Measurements from ENCODE around the gene ZNF274.
"Not testable (repeated sequence)": the region's sequence is repeated elsewhere in the genome, so short reads cannot be mapped to it uniquely, and the experiment has no call there.

ZNF274 gene

DNA sequence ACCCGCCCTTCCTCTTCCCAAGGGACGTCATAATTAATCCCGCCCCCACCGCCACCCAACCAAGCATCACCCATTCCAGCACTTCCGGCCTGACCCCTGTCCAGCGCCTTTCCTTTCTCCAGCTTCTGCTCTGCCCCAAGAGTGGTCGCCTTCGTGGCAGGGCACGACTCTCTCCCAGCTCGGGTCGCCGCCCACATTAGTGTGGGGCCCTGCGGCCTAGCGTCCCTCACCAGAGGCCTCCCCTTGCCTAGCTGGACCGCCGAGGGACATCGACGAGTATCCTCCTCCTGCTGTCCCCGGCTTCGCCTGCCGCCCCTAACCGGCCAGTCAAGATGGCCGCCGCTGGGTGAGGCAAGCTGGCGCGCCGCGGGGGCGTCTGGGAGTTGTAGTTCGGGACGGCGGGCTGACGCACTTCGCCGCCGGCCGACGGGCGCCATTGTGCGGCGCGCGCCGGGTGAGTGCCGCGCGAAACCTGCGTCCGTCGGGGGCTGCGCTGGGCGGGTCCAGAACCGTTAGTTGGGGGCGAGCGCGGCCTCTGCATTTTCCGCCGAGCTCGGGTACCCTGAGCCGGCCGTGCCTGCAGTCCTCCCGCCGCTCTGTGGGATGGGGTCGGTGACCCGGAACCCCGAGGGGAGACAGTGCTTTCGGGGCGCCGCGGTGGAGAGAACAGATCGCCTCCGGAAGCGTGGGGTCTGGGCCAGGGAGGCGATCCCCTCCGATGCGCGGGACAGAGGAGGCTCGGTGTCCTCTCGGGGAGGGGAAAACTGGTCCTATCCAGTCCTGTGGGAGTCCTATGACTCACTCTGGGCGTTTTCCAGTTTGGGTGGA, at the start of gene ZNF274:
Gene ZNF274 (plus strand): TSS at position 73 of the 828 bp plus-strand sequence. CDS start 905 bp downstream, outside the sequence.
- DNase-seq = peak; percentile 94

DNA sequence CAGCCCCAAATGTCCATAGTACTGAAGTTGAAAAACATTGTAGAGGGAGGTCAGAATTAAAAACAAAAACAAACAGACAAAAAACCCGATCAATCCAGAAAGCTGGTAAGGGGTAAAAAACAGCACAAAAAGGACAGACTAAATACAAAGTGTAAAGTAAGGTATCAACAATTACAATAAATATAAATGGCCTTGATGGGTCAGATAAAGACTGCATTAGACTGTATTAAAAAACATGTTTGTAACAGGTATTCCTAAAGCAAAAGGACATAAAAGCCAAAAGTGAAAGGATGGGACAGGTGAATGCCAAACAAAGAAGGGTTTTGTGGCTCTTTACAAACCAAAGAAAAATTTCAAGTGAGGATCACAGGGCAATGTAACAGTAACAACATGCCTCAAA, 48.6 kb upstream of the ZNF274 start:
- no peak for DNase-seq

DNA sequence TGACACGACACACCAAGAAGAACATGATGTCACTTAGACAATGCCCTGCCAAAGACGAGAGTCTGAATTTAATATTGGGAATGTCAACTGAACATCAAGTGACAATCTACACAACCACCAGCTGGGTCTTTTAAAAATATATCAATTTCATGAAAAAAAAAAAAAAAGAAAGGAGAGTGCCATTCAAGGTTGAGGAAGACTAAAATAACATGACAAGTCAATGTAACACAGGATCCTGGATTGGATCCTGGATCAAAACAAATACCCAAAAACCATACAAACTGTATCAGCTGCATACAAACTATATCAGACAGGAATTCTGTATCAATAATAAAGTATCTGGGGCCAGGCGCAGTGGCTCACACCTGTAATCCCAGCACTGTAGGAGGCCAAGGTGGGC, 37.0 kb upstream of the ZNF274 start:
- DNase-seq = no peak

DNA sequence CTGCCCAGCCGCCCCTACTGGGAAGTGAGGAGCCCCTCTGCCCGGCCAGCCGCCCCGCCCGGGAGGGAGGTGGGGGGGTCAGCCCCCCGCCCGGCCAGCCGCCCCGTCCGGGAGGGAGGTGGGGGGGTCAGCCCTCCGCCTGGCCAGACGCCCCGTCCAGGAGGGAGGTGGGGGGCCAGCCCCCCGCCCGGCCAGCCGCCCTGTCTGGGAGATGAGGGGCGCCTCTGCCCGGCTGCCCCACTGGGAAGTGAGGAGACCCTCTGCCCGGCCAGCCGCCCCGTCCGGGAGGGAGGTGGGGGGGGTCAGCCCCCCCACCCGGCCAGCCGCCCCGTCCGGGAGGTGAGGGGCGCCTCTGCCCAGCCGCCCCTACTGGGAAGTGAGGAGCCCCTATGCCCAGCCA, 35.4 kb upstream of the ZNF274 start:
- DNase-seq = not testable (repeated sequence)

DNA sequence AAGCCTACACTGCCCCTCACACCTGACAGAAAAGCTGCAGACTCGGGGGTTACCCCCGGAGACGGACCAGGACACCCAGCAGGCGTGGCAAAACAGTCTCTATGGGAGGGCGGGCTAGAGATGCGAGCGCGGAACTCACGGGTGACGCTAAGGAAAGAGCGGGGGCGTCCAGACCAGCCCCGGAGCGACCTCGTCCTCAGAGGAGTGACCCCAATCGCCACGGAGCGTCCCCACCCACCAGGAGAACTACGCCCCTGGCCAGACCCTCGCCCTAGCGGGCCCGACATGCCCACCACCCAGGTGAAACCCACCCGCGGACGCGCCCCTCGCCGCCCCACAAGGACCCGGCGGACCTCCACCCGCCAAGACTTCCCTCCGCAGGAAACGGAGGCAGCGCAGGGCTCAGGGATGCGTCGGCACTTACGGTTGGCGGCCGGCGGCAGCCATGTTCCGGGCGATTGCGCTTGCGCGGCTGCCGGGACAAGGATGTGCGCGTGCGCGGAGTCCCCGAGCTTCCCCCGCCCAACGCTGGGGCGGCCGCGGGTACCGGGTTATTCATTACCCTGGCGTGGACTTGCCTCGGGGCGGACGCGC, 32.4 kb upstream of the ZNF274 start, which contains the start of gene ZNF329:
Gene ZNF329 (minus strand): TSS at position 462 of the 594 bp plus-strand sequence. CDS start 21,286 bp downstream, outside the sequence.
- peak; percentile 85 for DNase-seq

DNA sequence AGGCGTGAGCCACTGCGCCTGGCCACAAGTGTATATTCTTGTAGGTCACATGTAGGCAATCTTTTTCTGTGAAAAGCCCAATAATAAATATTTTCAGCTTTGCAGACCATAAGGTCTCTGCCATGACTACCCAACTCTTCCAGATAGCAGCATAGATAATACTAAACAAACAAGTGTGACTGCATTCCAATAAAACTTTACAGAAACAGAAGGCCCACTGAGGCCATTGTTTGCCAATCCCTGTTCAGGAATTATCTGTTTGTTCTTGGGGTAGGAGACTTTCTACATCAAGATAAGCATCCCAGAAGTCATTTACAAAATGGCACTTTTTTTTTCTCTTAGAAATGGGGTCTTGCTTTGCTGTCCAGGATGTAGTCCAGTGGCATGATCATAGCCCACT, 29.5 kb upstream of the ZNF274 start:
- DNase-seq = no peak

DNA sequence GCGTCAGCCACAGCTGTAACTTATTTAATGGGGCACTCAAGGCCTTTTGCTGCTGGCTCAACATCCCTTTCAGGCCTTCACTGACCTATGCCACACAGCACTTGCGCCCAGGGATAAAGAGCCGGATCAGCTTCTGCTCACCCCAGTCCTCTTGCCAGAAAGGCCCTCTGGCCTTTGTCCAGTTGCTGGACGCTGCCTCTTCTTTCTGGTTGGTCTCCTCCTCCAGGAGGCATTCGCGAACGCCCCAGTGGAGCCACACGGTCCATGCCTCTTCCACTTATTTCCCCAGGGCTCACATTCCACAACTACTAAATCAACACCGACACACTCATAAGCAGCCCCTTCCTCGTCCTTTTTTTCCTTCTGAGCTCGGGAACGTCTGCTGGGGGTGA, 28.6 kb upstream of the ZNF274 start:
- peak; percentile 70 for DNase-seq

DNA sequence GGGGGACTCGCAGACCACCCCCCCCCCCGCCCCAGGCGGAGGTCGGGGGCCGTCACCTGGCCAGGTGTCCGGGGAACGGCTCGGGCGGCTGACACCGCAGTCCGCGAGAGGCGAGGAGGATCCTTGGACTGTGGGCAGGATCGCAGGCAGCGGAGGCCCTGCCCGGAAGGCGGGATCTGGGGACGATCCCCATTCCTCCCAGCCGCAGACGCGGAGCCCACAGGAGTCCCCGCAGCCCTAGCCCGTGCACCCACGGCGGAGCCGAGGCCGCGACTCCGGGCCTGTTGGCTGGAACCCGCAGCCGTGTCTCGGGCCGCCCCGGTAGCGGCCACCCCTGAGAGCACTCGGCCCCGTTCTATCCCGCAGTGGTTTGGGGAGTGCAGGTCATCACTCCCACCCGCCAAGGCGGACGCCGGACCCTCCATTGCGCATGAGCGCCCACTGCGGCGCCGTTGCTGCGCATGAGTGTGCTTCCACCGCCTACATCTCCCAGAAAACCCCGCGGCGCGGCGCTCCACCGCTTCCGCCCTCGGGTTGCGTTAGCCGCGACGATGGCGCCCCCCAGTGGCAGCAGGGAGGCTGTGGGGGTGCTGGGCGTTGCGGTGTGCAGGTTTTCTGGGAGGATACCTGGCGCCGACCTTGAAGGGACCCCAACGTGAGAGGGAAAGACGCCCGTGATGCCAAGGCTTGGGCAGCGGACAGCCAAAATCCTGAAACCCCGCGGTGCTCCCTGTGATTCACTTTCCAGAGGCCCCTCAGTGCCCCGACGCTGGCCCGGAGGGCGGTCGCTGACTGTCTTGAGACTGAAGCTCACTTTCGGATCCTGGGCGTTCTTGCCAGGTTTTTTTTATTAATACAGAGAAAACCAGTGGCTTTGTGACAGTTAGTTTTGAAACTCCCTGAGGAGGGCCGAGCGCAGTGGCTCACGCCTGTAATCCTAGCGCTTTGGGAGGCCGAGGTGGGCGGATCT, 27.9 kb upstream of the ZNF274 start:
- peak; percentile 93 for DNase-seq

DNA sequence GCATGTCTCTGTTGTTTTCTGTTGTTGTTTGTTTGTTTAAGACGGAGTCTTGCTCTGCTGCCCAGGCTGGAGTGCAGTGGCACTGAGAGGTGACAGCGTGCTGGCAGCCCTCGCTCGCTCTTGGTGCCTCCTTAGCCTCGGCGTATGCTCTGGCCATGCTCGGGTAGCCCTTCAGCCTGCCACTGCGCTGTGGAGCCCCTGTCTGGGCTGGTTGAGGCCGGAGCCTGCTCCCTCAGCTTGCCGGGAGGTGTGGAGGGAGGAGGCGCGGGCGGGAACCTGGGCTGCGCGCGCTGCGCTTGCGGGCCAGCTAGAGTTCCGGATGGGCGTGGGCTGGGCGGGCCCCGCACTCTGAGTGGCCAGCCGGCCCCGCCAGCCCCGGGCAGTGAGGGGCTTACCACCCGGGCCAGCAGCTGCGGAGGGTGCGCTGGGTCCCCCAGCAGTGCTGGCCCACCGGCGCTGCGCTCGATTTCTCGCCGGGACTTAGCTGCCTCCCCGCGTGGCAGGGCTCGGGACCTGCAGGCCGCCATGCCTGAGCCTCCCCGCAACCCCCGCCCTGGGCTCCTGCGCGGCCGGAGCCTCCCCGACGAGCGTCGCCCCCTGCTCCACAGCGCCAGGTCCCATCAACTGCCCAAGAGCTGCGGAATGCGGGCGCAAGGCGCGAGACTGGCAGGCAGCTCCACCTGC, 25.7 kb upstream of the ZNF274 start:
- no peak for DNase-seq

DNA sequence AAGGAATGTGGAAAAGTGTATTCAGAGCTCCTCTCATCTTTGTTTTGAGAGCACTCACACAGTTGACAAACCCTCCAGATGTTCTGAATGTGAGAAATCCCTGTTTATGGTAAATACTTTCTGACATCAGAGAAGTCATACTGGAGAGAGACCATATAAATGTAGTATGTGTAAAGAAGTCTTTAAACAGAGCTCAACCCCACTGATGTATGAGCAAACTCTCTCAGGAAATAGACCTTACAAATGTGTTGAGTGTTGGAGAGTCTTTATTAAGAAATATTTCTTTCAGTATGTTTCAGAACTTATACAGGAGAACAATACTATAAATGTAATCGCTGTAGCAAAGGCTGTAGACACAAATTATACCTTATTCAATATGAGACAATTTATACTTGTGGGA, 16.6 kb upstream of the ZNF274 start:
- no peak for DNase-seq

DNA sequence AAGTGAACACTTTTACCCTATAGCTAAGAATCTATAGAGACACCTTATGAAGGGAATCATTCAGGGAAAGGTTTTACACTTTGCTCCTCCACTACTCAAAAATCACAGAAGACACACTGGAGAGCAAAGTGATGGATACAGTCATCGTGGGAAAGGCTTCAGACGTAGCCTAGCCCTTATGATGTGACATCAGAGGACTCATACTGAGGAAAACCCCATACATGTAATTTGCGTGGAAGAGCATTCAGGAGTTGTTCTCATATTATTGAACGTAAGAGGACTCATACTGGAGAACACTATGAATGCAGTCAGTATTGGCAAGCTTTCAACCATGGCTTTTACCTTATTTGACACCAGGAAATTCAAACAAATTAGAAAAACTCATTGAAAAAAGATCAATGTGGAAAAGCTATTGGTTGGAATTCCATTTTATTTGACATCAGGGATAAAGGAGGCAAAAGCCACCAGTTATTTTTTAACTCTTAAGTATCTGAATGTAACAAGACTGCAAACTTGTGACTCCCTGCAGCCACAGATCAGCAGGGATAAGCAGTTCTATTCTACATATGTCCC, 16.1 kb upstream of the ZNF274 start:
- DNase-seq = no peak

DNA sequence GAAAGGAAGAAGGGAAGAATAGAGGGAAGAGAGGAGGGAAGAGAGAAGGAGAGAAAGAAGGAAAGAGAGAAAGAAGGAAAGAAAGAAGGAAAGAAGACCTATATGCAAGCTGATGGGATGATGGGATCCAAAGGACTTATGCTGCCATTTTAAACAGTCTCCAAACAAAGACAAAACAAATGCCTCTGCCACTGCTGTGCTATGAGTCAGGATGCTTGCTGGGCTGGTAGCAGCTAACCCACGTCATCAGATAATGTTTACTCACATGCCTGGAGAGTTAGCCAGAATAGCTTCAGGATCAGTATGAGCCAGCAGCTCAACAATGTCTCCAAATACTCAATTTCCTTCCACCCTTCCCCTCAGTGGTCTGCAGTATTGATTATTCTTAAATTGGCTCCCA, 12.0 kb upstream of the ZNF274 start:
- DNase-seq = peak; percentile 59

DNA sequence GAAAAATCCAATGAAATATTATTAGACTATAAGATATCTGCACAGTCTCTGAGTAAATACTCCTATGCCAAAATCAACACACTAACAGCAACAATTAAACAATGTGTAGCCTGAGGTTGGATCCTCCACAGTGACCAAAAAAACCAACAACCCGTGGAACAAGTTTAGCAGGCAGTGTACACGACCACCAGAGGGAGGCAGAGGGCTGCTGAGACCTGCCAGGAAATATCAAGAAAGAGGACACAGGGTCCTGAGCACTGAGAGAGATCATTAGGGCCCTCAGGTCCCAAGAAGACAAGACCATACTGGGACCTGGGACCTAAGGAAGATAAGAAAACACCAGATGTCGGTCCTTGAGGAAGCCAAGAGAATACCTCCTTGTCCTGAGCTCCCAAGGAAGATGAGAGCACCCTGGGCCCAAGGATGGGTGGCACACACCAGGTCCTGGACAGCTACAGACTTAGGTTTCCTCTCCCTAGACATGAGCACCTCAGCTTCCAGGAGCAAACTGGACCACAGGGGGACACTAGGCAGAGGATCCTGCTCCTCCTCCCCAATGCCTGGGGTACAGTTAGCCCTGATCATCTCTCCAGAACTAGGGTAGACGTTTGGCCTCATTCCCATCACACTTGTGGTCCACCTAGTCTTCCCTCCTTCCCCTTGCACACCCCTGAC, 822 bp upstream of the ZNF274 start:
- peak; percentile 57 for DNase-seq

DNA sequence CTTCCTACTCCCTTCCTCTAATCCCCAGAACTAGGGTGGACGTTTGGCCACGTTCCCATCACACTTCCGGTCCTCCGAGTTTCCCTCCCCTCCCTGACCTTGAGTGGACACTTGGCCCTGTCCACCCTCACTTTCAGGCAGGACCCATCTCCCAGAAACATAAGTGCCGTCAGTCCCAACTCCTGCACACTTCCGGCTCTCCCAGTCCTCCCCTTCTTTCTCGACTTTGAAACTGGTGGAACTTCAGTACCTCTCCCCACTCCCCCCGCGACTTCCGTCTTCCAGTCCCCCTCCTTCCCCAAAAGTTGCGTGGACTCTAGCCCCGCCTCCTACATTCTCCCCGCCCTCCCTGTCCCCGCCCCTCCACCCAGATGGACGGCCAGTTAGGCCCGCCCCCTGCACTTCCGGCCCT, 278 bp upstream of the ZNF274 start:
- DNase-seq = no peak

DNA sequence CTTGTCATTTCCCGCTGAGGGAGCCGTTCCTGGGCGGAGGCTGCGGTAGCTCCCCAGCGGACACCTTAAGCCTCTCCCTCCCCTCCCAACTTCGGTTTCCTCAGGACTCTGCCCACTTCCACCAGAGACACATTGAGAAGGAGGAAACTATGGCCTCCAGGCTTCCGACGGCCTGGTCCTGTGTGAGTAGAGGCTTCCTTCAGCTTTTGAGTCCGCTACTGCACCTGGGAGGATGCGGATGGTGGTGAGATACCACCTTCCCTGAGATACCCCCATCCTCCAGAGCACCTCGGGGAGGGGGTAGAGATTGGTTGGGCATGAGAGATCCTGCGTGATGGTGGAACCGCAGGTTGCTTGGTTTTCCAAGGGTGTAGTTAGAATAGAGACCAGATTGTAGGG, 955 bp downstream of the ZNF274 start:
- DNase-seq = no peak

DNA sequence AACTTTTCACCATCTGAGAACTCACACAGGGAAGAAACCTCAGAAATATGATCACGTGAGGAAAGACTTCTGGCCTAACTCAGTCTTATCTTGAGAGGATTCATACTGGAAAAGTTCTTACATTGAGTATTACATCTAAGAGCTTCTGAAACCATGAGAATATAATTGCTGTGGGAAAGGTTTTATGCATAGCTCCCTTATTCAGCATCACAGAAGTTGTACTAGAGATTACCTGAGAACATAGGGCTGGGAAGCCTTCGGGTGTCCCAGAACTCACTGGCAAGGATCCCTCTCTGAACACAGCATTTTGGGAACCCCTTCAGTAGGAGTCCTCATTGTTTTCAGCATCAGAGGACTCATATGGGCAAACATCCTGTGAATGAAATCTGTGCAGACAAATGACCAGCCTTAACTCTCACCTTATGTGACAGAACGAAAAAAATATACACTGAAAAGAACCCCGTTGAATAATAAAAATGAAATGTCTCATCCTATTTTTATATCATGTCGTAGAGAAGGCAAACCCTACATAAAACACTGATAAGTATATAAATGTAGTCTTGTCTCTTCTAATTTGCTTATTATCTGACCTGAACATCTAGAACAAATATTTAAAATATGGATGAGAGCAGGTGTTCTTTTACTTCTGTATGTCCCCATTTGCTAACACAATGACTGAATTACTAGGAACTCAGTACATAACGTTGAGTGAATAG, 14.2 kb downstream of the ZNF274 start:
- peak; percentile 21 for DNase-seq

DNA sequence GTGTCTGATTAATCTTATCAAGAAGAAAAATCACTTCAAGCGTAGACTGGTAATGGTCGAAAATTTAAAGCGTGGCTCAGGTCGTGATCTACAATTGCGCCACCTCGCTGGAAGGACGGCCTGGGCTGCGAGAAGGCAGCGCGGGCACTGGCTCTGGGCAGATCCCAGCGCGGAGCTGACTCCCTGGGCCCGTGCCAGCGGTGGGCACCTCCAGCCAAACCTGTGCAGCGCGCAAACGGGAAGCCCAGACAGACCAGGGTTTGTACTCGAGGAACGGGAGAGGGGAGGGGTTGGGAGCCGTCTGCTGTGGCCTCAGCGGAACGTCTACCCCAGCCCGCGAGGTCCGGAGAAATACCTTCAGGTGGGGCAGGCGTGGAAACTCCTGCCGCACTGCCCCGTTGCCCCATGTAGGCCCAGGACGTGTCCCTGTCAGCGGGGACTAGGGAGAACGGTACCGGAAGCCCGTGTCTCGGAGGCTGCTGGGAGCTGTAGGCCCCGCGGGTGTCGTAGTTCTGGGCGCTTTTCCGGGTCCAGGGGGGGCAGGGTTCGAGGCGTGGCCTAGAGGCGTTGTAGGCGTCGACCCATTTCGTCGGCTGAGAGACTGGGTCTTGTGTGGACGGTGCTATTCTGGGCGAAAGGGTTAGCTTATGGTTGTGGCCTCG, 21.1 kb downstream of the ZNF274 start:
- DNase-seq = no peak

DNA sequence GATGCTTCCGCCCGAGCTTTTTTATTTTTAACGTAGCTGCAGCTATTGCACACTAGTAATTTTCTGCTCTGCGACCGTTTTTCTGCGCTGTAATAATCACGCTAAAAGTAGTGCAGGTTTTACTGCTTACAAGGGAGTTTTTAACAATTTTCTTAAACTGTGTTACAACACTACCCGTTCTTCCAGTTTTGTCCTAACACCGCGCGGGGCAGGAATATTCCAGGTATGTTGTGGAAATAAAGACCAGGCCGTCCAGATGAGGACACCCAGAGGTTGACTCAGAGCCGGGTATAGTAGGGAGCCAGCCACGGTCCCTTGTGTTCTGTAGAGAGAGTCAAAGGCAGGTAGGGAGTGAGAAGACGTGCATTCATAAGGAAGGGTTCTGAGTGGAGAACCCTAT, 21.7 kb downstream of the ZNF274 start:
- DNase-seq = no peak

DNA sequence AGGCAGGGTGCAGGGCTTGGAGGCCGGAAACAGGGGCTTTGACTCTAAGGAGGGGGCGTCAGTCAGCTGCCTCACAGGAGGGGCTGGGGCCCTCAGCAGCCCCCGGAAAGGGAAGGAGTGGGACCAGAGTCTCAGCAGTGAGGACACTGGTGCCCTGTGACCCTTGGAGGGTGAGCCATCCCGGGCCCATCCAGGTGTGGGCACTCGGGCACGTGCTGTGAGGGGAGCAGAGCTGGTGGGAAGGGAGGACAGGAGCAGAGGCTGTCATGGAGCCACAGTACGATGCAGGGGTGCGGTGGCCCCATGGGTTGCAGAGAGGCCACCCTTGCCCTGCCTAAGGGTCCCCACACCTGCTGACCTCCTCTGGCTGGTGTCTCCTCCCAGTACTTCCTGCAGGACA, 26.7 kb downstream of the ZNF274 start:
- DNase-seq = no peak

DNA sequence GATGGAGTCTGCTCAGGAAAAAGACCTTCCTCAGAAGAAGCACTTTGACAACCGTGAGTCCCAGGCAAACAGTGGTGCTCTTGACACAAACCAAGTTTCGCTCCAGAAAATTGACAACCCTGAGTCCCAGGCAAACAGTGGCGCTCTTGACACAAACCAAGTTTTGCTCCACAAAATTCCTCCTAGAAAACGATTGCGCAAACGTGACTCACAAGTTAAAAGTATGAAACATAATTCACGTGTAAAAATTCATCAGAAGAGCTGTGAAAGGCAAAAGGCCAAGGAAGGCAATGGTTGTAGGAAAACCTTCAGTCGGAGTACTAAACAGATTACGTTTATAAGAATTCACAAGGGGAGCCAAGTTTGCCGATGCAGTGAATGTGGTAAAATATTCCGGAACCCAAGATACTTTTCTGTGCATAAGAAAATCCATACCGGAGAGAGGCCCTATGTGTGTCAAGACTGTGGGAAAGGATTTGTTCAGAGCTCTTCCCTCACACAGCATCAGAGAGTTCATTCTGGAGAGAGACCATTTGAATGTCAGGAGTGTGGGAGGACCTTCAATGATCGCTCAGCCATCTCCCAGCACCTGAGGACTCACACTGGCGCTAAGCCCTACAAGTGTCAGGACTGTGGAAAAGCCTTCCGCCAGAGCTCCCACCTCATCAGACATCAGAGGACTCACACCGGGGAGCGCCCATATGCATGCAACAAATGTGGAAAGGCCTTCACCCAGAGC, 29.6 kb downstream of the ZNF274 start:
- no peak for DNase-seq
